ENCODE results near the gene MTFP1. TPM values are rescaled to one million over a fixed set of nuclear protein-coding genes. Genes with fewer than 3 reads are reported as not detected.
A peak's percentile ranks its signal among the peaks of the same experiment; 100 is the strongest.
"Not testable (repeated sequence)": the region's sequence is repeated elsewhere in the genome, so short reads cannot be mapped to it uniquely, and the experiment has no call there.

MTFP1 gene
- total RNA-seq, 1 donor from 2014 or later, result 79.3 TPM

DNA sequence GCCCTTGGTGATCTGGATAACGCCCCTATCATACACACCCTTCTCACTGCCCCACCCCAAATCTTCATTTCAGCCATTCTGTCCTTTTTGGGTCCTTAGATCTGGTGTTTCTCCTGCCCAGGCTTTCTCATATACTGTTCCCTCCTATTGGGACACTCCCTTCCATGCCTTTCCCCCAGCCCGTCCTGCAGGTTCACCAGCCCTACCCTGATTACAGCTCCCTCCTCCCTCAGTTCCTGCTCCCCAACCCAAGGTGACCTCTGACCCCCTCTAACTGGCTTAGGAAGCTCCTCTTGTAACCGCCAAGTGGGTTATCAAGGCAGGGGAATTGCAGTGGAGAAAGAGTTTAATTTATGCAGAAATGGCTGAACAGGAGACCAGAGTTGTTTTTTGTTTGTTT, 13.0 kb downstream of the MTFP1 start:
- intact Hi-C loops (cut with micrococcal nuclease), result no loop called here
- H3K4me3 Mint-ChIP-seq, result no peak overlapping the region
- H3K36me3 Mint-ChIP-seq (ENCODE audit: low read depth), result peaks cover 24% of the 10 kb centered on the region
- peaks cover 38% of the 10 kb centered on the region for H3K4me1 Mint-ChIP-seq
- H3K27me3 Mint-ChIP-seq, result peaks cover 19% of the 10 kb centered on the region
- H3K9me3 Mint-ChIP-seq, result peaks cover 23% of the 10 kb centered on the region
- H3K27ac Mint-ChIP-seq, result no peak overlapping the region
- no peak for DNase-seq

DNA sequence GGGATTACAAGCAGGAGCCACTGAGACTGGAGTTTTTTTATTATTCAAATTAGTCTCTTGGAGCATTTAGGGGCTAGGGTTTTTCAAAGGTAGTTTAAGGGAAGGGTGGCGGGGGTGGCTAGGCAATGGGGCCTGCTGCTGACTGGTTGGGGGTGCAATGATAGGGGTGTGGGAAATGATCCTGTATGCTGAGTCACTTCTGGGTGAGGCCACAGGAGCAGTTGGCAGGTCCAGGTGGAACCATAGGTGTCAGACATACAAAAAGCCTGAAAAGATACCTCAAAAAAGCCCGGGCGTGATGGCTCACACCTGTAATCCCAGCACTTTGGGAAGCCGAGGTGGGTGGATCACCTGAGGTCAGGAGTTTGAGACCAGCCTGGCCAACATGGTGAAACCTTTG, 13.7 kb downstream of the MTFP1 start:
- DNase-seq, result no peak
- peaks cover 19% of the 10 kb centered on the region for H3K27me3 Mint-ChIP-seq
- intact Hi-C loops (cut with micrococcal nuclease), result no loop called here
- H3K9me3 Mint-ChIP-seq, result peaks cover 23% of the 10 kb centered on the region
- peaks cover 37% of the 10 kb centered on the region for H3K4me1 Mint-ChIP-seq
- H3K27ac Mint-ChIP-seq, result no peak overlapping the region
- H3K36me3 Mint-ChIP-seq (ENCODE audit: low read depth), result peaks cover 22% of the 10 kb centered on the region
- H3K4me3 Mint-ChIP-seq, result no peak overlapping the region

- H3K36me3 Mint-ChIP-seq (ENCODE audit: low read depth), result peaks cover 17% of the 10 kb centered on the region
- peaks cover 33% of the 10 kb centered on the region for H3K4me1 Mint-ChIP-seq
- H3K27ac Mint-ChIP-seq, result no peak overlapping the region
- intact Hi-C loops (cut with micrococcal nuclease), result no loop called here
- no peak overlapping the region for H3K4me3 Mint-ChIP-seq
- peaks cover 19% of the 10 kb centered on the region for H3K27me3 Mint-ChIP-seq
- peaks cover 19% of the 10 kb centered on the region for H3K9me3 Mint-ChIP-seq
- DNase-seq, result no peak
Observed at GRCh38 chr22:30439836-30440235, 14.3 kb downstream of the MTFP1 start.

- H3K27ac Mint-ChIP-seq, result no peak overlapping the region
- peaks cover 23% of the 10 kb centered on the region for H3K27me3 Mint-ChIP-seq
- no peak for DNase-seq
- H3K9me3 Mint-ChIP-seq, result peaks cover 8% of the 10 kb centered on the region
- intact Hi-C loops (cut with micrococcal nuclease), result no loop called here
- peaks cover 8% of the 10 kb centered on the region for H3K36me3 Mint-ChIP-seq (ENCODE audit: low read depth)
- no peak overlapping the region for H3K4me3 Mint-ChIP-seq
- H3K4me1 Mint-ChIP-seq, result peaks cover 23% of the 10 kb centered on the region
Observed at GRCh38 chr22:30441088-30441487, 15.5 kb downstream of the MTFP1 start.

- intact Hi-C loops (cut with micrococcal nuclease), result loop anchor here (2.0 kb wide), 1 partner anchor 40 kb away; no protein-coding TSS in a partner anchor
- Mint-ChIP-seq H3K4me1 (peaks cover 23% of the 10 kb centered on the region), H3K27me3 (peaks cover 24% of the 10 kb centered on the region), H3K9me3 (peaks cover 3% of the 10 kb centered on the region), H3K36me3 (ENCODE audit: low read depth) (peaks cover 6% of the 10 kb centered on the region), H3K4me3 (no peak overlapping the region), H3K27ac (no peak overlapping the region)
- DNase-seq, result peak; percentile 87
Observed at GRCh38 chr22:30444632-30445437, 19.3 kb downstream of the MTFP1 start.

DNA sequence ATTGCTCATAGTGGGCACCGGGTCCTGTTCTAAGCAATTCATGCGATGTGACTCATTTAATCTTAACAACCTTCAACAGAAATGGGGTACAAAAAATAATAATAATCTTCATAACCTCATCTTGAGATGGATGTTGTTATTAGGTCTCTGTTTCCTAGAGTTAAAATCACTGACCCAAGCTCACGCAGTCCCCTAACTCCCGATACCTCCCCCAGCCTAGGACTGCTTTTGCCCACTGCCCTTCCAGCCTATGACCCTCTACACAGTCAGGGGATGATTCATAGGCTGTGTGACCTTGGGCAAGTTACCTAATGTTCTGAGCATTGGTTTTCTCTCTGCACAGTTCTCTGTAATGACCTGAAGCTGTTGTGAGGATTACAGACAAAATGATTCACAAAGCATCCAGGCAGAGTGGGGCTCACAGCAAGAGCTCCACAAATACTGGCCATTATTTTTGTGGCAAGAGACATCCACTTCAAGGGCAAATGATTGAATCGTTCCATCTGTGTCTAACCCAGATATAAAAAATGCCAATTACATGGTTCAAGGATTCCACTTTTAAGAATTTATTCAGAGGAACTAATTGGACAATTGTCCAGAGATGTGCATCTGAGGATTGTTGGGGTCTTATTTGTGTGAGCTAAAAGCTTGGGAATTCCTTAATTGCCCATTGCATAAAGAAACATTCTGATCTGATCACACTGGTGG, 20.0 kb downstream of the MTFP1 start:
- no peak overlapping the region for H3K4me3 Mint-ChIP-seq
- H3K27me3 Mint-ChIP-seq, result peaks cover 19% of the 10 kb centered on the region
- H3K36me3 Mint-ChIP-seq (ENCODE audit: low read depth), result peaks cover 6% of the 10 kb centered on the region
- H3K27ac Mint-ChIP-seq, result no peak overlapping the region
- DNase-seq, result no peak
- H3K4me1 Mint-ChIP-seq, result peaks cover 21% of the 10 kb centered on the region
- intact Hi-C loops (cut with micrococcal nuclease), result loop anchor here (2.0 kb wide), 1 partner anchor 39 kb away; no protein-coding TSS in a partner anchor
- peaks cover 3% of the 10 kb centered on the region for H3K9me3 Mint-ChIP-seq

DNA sequence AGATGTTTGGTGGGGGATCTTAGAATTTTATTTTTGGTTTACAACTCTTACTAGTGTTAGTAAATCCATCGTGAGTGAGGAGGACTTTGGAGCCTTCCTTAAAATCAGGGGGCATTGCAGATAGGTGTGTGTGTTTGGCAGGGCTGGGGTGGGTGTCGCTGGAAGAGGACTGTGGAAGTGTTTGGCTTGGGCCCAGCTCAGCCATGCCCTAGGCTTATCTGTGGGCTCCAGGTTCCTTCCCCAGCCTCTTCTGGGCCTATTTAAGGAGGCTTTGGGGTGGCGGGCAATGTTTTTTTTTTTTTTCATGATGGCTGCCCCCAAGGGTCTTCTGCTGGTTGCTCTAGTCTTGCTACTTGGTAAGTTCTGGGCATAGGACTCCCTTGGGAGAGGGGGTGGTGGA, 22.1 kb downstream of the MTFP1 start:
- H3K27me3 Mint-ChIP-seq, result peaks cover 15% of the 10 kb centered on the region
- intact Hi-C loops (cut with micrococcal nuclease), result no loop called here
- H3K9me3 Mint-ChIP-seq, result peaks cover 3% of the 10 kb centered on the region
- no peak overlapping the region for H3K4me3 Mint-ChIP-seq
- peaks cover 3% of the 10 kb centered on the region for H3K36me3 Mint-ChIP-seq (ENCODE audit: low read depth)
- no peak overlapping the region for H3K27ac Mint-ChIP-seq
- H3K4me1 Mint-ChIP-seq, result peaks cover 9% of the 10 kb centered on the region
- no peak for DNase-seq

DNA sequence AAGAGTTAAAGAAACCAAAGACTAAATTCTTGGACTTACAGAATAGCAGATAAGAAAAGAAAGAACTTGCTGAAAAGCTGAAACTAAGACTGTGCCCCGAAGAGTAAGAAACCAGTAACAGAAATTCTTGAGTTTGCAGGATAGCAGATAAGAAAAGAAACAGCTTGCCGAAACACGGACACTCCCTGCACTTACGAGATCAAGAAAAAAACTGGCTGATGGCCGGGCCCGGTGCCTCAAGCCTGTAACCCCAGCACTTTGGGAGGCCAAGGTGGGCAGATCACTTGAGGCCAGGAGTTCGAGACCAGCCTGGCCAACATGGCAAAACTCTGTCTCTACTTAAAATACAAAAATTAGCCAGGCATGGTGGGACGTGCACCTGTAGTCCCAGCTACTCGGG, 25.9 kb downstream of the MTFP1 start:
- H3K27ac Mint-ChIP-seq; H3K36me3 Mint-ChIP-seq (ENCODE audit: low read depth); H3K4me3 Mint-ChIP-seq; H3K27me3 Mint-ChIP-seq; DNase-seq; H3K9me3 Mint-ChIP-seq; intact Hi-C loops (cut with micrococcal nuclease); H3K4me1 Mint-ChIP-seq: not testable (repeated sequence)

GRCh38 chr22:30452861-30453260, 27.3 kb downstream of the MTFP1 start:
- H3K36me3 Mint-ChIP-seq (ENCODE audit: low read depth), result no peaks in the 10 kb centered on the region
- no peaks in the 10 kb centered on the region for H3K4me1 Mint-ChIP-seq
- no peak for DNase-seq
- H3K9me3 Mint-ChIP-seq, result no peaks in the 10 kb centered on the region
- H3K27me3 Mint-ChIP-seq, result peaks cover 4% of the 10 kb centered on the region
- H3K4me3 Mint-ChIP-seq, result no peak overlapping the region
- H3K27ac Mint-ChIP-seq, result no peak overlapping the region
- intact Hi-C loops (cut with micrococcal nuclease), result no loop called here

- H3K27ac Mint-ChIP-seq, result no peak overlapping the region
- H3K36me3 Mint-ChIP-seq (ENCODE audit: low read depth), result no peaks in the 10 kb centered on the region
- no peaks in the 10 kb centered on the region for H3K9me3 Mint-ChIP-seq
- H3K27me3 Mint-ChIP-seq, result peaks cover 4% of the 10 kb centered on the region
- DNase-seq, result peak; percentile 75
- H3K4me3 Mint-ChIP-seq, result no peak overlapping the region
- intact Hi-C loops (cut with micrococcal nuclease), result no loop called here
- H3K4me1 Mint-ChIP-seq, result no peaks in the 10 kb centered on the region
Observed at GRCh38 chr22:30453731-30454510, 28.4 kb downstream of the MTFP1 start.

DNA sequence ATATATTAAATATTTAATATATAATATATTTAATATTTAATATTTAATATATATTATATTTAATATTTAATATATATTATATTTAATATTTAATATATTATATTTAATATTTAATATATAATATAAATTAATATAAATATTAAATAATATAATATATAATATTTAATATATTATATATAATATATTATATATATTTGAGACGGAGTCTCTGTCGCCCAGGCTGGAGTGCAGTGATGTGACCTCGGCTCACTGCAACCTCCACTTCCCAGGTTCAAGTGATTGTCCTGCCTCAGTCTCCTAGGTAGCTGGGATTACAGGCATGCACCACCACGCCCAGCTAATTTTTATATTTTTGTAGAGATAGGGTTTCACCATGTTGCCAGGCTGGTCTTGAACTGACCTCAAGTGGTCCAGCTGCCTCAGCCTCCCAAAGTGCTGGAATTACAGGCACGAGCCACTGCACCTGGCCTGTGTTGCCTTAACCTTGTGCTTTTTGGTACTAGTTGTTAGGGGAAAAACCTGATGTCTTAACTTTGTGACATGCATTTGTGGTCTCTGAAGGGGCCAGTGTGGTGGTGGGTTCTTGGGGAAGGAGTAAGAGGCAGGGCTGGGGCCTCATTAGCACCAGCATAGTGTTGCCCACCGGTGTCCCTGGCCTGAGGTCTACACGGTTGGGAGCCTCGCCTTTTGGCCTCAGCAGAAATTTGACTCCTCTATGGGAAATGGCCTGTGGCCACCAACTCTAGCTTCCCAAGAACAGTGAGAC, 29.7 kb downstream of the MTFP1 start:
- intact Hi-C loops (cut with micrococcal nuclease), result no loop called here
- H3K9me3 Mint-ChIP-seq, result no peaks in the 10 kb centered on the region
- DNase-seq, result no peak

GRCh38 chr22:30457981-30458380, 32.4 kb downstream of the MTFP1 start:
- Mint-ChIP-seq H3K27ac (no peak overlapping the region), H3K9me3 (no peaks in the 10 kb centered on the region), H3K4me3 (no peak overlapping the region), H3K4me1 (peaks cover 8% of the 10 kb centered on the region), H3K27me3 (no peaks in the 10 kb centered on the region), H3K36me3 (ENCODE audit: low read depth) (no peaks in the 10 kb centered on the region)
- no peak for DNase-seq
- intact Hi-C loops (cut with micrococcal nuclease), result no loop called here

More for the DNA sequence above, 29.7 kb downstream of the MTFP1 start:
- Mint-ChIP-seq H3K4me1 (peaks cover 8% of the 10 kb centered on the region), H3K27ac (no peak overlapping the region), H3K4me3 (no peak overlapping the region), H3K36me3 (ENCODE audit: low read depth) (no peaks in the 10 kb centered on the region), H3K27me3 (peaks cover 4% of the 10 kb centered on the region)

Measured in activated CD4-positive, alpha-beta T cell treated with anti-CD3 and anti-CD28 coated beads, Interleukin-2, amount 10 ng/mL, durations not matched to agents 24 days and 14 days (primary cell).